ENCODE results near the gene OMP.

Gene OMP

DNA sequence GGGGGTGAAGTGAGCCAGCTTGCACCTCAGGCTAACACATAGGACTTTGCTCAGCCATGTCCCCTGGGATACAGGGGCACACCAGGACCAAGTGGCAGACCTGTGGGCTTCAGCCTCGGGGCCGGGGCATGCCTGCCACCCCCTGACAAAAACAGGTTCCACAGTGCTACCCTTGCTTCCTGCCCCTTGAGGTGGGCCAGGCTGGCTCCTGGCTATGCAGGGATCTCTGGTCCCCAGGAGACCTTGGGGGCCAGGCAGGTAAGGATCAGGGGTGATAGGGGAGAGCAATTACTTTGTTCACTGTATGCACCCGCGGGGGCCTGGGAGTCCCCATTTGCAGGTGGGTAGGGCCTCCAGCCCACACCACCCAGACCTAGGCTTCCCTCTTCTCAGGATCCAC is 23.1 kb downstream of the OMP start:
- DNase-seq: no peak

DNA sequence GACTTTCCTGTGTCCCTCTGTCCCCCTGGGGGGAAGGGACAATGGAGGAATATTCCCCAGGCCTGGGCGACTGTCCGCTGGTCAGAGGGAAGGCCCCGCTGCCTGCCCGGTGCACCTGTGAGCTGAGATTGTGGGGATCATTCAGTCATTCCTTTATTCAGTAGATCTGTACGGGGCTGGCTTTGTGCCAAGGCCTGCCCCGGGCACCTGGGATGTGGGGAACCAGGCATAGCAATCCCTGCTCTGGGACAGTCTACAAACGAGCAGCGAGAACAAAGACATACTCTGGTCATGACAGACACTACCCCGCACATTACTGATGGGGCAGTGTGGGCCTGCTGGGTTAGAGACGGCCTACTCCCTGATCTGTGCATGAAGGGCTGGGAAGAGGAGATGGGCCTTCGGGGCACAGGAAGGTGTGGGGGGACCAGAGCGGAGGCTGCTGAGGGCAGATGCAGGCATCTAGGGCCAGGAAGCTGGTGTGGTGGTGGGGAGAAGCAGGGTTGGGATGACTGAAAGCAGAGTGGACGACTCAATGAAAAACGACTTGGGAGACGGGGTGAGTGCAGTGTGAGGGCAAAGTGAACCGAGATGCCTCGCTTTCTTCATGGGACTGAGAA is 23.6 kb downstream of the OMP start:
- DNase-seq: no peak

DNA sequence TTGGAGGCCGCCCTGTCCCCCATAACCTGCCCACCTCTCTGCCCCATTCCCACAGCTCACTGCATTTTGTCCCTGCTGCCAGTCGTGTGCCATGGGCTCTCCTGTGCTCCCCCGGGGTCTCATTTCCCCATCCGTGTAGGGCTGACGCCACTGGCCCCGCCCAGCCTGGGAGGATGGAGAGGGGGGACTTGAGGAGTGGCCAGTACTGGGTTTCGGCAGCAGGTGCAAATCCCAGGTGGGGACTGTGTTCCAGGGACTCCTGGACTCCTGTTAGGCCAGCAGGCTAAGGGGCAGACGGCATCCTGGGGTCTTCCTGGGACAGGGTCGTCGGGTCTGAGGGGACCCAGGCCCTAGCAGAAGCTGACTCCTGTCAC is 24.2 kb downstream of the OMP start:
- DNase-seq: no peak

DNA sequence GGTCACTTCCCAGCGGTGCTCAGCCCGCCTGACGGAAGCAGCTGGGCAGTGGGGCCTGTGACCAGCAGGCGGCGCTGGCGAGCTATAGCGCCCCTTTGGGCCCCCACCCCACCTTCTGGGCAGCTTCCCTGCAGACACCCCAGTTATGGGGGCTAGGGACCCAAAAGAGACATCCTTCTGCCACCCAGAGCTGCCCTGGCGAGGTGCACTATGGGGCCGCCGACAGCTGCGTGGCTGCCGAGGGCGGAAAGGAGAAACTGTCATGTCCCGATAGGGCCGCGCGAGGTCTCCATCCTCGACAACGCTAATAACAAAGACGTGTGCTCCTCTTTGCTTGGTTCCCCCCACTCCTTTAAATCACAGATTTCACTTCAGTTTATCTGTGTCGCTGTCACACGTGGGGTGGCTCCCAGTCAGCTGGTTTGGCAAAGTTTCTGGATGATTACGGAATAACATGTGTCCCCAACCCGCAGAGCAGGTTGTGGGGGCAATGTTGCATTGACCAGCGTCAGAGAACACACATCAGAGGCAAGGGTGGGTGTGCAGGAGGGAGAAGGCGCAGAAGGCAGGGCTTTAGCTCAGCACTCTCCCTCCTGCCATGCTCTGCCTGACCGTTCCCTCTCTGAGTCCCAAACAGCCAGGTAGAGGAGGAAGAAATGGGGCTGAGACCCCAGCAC is 24.7 kb downstream of the OMP start:
- peak; percentile 35 for DNase-seq

DNA sequence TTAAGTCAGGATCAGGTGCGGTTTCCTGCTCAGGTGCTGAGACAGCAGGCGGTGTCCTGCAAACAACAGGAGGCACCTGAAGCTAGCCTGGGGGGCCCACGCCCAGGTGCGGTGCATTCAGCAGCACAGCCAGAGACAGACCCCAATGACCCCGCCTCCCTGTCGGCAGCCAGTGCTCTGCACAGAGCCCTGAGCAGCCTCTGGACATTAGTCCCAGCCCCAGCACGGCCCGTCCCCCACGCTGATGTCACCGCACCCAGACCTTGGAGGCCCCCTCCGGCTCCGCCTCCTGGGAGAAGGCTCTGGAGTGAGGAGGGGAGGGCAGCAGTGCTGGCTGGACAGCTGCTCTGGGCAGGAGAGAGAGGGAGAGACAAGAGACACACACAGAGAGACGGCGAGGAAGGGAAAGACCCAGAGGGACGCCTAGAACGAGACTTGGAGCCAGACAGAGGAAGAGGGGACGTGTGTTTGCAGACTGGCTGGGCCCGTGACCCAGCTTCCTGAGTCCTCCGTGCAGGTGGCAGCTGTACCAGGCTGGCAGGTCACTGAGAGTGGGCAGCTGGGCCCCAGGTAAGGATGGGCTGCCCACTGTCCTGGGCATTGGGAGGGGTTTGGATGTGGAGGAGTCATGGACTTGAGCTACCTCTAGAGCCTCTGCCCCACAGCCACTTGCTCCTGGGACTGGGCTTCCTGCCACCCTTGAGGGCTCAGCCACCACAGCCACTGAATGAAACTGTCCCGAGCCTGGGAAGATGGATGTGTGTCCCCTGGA is 25.5 kb downstream of the OMP start, which contains the start of gene MYO7A:
Gene MYO7A (plus strand): TSS at position 327 of the 772 bp plus-strand sequence. CDS start 2,389 bp downstream, outside the sequence.
- peak; percentile 23 for DNase-seq

DNA sequence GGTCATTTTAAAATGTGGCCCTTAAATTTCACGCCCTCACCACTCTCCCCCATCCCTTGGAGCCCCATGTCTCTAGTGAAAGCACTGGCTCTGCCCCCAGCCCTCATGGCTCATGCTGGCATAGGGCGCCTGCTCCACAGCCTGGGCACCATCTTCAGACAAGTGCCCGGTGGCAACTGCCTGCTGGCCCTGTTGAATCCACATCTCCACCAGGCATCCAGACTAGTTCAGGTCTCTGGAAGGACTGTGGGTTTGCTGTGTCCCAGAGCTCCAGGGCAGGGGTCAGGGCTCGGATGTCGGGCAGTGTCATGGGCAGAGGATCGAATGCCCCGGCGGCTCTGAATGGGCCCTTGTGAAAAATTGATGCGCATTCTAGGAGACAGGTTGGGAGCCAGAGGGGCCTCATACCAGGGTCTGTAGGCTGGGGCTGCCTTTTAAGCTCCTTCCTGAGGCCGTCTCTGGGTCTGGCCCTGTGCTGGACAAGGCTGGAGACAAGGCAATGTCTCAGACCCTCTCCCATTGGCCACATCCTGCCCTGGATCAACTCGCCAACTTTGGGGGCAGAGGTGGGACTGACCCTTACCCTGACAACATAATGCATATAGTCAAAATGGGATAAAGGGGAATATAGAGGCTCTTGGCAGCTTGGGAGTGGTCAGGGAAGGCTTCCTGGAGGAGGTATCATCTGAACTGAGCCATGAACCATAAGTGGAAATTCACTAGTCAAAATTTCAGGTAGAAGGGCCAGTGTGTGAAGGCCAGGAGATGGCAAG is 26.6 kb downstream of the OMP start:
- DNase-seq: no peak

DNA sequence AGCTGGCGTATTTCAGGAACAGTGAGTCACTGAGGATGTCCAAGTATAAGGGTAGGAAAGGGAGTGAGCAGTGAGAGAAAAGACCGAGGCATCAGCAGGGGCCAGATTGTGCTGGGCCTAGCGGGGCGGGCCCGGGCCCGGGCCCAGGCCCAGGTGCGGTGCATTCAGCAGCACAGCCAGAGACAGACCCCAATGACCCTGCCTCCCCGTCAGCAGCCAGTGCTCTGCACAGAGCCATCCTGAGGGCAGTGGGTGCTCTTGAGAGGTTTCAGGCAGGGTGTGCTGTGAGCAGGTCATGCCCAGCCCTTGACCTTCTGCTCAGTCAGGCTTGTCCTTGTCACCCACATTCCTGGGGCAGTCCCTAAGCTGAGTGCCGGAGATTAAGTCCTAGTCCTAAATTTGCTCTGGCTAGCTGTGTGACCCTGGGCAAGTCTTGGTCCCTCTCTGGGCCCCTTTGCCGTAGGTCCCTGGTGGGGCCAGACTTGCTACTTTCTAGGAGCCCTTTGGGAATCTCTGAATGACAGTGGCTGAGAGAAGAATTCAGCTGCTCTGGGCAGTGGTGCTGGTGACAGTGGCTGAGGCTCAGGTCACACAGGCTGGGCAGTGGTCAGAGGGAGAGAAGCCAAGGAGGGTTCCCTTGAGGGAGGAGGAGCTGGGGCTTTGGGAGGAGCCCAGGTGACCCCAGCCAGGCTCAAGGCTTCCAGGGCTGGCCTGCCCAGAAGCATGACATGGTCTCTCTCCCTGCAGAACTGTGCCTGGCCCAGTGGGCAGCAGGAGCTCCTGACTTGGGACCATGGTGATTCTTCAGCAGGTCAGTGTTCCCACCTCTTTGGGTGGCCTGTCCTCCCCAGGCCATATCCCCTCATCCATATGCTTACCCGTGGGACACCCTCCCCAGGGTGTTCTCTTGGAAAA is 27.5 kb downstream of the OMP start:
- no peak for DNase-seq

DNA sequence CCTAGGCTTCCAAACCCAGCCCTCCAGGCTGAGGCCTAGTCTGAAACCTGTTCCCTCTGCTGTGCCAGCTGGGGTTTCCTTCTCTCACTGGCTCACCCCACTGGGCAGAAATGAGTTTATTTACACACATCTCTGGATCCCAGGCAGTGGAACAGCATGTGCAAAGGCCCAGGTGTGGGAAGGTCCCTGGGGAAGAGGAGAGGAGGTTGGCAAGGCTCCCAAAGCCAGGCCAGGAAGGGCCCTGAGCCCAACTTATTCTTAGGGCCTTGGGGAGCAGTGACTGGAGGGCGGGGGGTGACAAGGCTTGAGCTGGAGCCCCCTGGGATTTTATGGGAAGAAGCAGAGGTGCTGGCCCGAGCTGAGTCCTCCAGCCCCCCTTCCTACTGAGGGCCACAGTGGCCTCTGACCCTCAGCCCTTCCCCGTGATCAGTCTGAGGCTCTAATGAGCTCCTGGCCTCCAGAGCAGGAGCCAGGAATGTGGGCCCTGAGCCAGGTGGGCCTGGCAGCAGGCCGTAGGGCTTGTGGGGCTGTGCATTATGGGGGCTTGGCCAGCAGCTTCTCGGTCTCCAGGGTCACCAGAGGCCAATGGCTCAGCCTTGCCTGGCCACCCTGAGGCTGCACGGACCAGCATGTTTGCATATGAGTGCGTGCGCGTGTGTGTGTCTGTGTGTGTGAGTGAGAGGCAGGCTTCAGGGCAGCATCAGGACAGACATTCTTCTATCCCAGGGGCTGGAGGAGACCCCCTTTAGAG is 28.3 kb downstream of the OMP start:
- no peak for DNase-seq

DNA sequence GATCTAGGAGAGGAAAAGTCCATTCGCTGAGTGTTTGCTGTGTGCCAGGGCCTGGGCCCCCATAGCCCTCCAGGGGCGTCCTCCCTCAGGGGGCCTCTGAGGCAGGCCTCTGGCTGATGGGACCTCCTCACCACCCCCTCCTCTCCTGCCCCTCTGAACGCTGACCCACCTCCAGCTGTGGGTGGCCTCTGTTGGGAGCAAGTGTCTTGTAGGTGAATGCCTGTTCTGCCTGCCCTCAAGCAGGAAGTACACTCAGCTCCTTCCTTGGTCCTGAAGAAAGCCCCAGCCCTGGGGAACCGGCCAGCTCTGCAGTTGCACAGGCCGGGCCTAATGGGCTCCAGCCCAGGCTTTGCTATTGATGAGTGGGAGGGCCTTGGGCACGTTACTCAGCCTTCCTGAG is 28.9 kb downstream of the OMP start:
- no peak for DNase-seq

DNA sequence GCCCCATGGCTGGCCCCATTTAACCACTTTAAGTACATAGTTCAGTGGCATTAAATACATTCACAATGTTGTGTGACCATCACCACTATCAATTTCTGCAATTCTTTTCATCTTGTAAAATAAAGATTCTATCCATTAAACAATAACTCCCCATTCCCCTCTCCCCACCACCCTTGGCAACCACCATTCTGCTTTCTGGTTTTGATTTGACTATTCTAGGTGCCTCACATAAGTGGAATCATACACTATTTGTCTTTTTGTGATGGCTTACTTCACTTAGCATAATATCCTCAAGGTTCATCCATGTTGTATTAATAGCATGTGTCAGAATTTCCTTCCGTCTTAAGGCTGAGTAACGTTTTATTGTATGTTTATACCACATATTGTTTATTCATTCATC is 32.4 kb downstream of the OMP start:
- DNase-seq: no peak

DNA sequence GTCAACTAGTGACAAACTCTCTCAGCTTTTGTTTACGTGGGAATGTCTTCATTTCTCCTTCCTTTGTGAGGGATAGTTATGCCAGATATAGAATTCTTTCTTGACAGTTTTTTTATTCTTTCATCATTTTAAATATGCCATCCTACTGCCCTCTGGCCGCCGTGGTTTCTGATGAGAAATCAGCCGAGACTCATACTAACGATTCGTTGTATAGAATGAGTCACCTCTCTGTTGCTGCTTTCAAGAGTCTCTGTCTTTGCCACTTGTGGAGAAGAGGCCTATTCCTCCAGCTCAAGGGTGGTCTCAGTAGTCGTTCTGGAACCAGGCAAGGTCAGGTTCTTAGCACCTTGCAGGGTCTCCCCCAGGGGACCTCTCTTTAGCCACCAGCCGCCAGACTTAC is 33.4 kb downstream of the OMP start:
- DNase-seq: no peak

DNA sequence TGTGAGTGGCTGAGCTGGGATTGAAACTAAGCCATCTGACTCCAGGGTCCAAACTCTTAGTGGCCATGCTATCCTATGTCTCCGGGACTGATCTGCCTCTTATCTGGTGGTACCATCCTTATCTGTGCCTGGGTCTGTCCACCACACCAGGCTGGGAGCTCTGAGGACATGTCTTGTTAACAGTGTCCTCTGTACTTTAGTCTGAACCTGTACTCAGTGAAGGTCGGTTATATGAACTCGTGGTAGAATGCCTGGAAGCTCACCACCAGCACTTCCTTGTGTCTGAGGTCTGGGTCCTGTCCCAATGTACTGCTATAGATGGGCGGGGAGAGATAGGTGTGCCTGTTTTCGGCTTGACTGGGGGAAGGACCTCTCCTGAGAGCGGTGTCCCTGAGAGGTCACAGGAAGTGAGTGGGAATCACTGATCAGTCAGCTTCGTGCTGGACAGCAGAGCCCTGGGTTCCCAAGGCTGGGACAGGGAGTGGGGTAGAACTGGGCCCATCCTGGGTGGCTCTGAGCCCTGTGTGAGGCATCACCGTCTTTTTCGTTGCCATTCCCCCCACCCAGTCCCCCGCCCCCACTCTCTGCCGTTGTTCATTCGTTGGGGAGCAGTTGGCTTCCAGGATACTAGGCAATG is 34.3 kb downstream of the OMP start:
- no peak for DNase-seq

DNA sequence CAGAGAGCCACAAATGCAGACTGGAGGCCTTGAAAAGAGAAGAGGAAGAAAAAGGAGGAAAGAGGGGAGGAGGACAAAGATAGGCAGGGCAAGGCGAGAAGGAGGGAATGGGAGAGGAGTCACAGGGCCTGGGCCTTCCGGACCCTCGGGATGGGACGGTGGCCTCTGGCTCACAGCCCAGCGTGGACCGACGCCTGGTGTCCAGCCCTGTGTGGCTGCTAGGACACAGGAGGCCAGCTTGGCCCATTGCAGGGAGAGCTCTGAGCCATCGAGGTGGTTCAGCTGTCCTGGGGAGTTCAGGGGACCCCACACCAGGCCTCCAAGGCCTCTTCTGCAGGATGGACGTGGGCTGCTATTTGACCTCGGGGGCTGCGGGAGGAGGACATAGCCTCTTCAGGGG is 34.8 kb downstream of the OMP start:
- no peak for DNase-seq

DNA sequence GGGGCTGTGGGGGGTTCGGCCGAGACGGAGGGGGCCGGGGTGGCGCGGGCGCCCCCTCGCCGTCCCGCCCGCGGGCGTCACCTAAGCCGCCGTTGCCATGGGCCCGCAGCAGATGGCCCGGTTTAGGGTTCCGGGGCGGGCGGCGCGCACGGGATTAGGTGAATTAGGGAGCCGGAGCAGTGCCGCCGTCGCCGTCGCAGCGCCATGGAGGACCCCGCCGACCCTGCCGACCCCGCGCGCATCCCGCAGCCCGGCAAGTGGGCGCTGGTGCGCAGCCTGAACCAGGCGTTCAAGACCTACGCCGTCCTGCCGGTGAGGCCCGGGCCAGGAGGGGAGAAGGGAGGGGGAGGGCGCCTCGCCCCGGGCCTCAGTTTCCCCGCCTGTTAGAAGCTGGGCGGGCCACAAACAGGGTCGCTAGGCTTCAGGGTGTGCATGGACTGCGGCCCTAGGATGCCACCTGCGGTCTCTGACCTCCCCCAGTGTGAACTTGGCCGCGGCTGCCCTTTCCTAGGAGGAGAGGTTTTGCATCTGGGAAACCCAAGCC is 35.5 kb downstream of the OMP start:
- DNase-seq: no peak

DNA sequence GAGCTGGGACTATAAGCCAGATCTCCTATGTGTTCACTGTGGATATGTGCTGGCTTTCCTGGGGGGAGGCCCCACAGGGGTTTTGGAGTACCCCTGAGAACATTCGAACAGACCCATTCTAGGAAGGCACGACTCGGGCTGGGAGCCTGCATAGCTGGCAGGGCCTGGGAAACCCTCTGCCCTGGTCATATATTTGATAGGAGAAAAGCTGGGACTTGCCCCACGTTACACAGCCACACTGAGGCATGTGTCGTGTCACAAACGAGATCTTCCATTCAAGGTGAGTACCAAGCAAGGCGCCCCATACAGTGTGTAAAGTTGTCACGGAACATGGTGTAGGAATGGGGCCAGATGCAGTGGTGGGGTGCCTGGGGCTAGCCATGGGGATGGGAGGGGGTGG is 36.6 kb downstream of the OMP start:
- DNase-seq: no peak

DNA sequence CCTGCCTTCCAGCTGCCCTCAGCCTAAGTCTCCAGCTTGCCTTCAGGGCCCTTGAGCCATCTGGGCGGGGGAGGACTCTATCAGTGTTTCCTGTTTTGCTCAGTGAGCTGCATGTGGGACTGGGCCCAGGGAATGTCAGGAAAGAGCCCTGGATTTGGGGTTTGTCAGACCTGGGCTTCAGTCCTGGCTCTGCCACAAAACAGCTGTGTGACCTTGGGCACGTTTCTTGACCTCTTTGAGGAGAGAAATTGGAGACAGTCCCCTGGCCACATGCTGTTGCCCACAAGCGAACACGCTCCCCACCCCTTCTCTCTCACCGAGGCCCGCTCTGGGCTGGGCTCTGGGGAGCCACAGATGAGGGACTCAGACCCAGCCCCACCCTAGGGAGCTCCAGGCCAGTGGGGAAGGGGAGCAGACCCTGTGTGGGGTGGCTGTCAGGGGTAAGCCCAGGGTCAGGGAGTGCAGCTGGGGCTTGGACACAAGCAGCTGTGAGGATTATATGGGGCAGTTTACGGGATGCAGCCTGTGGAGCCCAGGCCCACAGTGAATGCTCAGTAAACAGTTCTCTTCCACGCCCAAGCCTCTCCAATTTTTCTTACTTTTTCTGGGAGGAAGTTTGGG is 37.7 kb downstream of the OMP start:
- DNase-seq: no peak

DNA sequence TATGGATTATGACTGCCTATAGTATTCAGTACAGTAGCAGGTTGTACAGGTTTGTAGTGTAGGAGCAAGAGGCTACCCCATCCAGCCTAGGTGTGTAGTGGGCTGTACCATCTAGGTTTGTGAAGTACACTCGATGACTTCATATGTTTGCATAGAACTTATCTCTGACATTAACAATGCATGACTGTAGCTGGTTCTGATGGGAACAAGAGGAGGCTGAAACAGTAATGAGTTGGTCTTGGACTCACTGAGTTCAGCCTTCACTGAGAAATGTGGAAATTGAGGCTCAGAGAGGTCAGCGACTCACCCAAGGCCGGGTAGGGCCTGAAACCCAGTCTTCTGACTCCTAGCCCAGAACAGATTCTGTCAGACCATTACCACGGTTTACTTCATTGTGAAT is 38.4 kb downstream of the OMP start:
- DNase-seq: no peak

DNA sequence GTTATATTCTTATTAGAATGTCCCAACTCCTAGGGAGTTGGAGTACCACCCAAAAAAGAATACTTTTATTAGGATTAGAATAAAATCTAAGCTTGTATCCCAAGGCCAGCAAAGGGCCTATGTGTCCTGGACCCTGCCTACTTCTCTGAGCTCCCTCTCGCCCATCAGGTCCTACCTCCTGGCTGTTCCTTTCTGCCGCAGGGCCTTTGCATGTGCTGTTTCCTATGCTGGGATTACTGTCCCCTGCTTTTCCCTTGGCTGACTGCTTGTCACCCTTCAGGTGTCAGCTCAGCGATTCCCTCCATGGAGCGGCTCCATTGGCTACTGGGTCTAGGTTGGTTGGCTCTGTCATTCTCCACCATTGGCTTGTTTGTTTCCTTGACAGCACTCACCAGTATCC is 38.8 kb downstream of the OMP start:
- no peak for DNase-seq

DNA sequence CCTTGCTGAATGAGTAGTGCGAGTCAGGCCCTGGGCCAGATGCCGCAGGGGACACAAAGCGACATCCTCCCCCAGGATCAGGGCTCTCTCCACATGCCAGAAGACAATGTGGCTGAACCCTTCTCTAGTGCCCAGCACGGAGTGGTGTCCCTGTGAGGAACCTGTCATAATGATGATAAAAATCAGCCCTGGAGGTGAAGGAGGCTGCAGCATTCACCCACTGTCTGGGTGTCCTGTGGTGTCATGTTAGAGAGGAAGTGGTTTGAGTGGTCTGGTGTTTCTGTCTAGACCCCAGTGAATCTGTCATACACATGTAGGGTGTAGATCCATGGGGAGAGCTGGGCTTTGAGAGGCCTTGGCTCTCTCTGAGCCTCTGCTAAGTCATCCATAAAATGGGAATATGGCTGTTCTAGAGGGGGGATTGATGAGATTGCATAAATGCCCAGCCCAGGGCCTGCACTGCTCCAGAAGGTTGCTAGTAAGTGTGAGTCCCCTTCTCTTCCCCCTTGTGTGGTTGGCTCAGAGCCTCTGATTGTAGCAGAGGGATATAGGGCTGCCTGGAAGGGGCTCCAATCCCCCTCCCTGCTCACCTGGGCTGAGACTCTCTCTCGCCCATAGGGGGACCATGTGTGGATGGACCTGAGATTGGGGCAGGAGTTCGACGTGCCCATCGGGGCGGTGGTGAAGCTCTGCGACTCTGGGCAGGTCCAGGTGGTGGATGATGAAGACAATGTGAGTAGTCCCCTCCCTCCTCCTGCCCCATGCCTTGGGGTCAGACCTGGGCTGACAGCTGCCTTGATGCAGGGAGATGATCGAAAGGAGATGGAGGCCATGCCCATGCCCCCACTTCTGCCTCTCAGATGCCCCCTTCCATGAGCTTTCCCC is 39.7 kb downstream of the OMP start:
- no peak for DNase-seq

All from NCI-H2227 treated with DMSO at 0.1 percent for 48 hours (cell line).